Measurements from ENCODE around the gene ADPRM.
"Not testable (repeated sequence)": the region's sequence is repeated elsewhere in the genome, so short reads cannot be mapped to it uniquely, and the experiment has no call there.

Gene ADPRM

GRCh38 chr17:10702574-10702973, 5.2 kb downstream of the ADPRM start:
- no peak for DNase-seq

GRCh38 chr17:10705727-10706126, 8.3 kb downstream of the ADPRM start:
- DNase-seq: no peak

GRCh38 chr17:10713318-10713717, 15.9 kb downstream of the ADPRM start:
- no peak for DNase-seq

- no peak for DNase-seq
Observed at GRCh38 chr17:10716218-10716617, 18.8 kb downstream of the ADPRM start.

- no peak for DNase-seq
Observed at GRCh38 chr17:10718547-10718946, 21.2 kb downstream of the ADPRM start.

- DNase-seq: no peak
Observed at GRCh38 chr17:10724546-10725195, 27.3 kb downstream of the ADPRM start.

GRCh38 chr17:10725262-10725661, 27.9 kb downstream of the ADPRM start:
- no peak for DNase-seq

GRCh38 chr17:10726196-10726595, 28.8 kb downstream of the ADPRM start:
- DNase-seq: no peak

- no peak for DNase-seq
Observed at GRCh38 chr17:10727192-10727591, 29.8 kb downstream of the ADPRM start.

GRCh38 chr17:10728331-10728892, 31.0 kb downstream of the ADPRM start:
- no peak for DNase-seq

GRCh38 chr17:10729334-10730193, 32.2 kb downstream of the ADPRM start, which contains the start of gene TMEM220:
TSS of gene TMEM220 (minus strand) at chr17:10730023. CDS start at chr17:10729851, 172 bp downstream.
- DNase-seq: peak; percentile 49 to 74

- not testable (repeated sequence) for DNase-seq
Observed at GRCh38 chr17:10730247-10730646, 32.9 kb downstream of the ADPRM start.

GRCh38 chr17:10731408-10731879, 34.0 kb downstream of the ADPRM start:
- DNase-seq: no peak

GRCh38 chr17:10732121-10732520, 34.7 kb downstream of the ADPRM start:
- DNase-seq: not testable (repeated sequence)

GRCh38 chr17:10733666-10734065, 36.3 kb downstream of the ADPRM start:
- DNase-seq: no peak

- no peak for DNase-seq
Observed at GRCh38 chr17:10735251-10735650, 37.9 kb downstream of the ADPRM start.

- no peak for DNase-seq
Observed at GRCh38 chr17:10735821-10736220, 38.4 kb downstream of the ADPRM start.

GRCh38 chr17:10737168-10737622, 39.8 kb downstream of the ADPRM start:
- DNase-seq: peak in 1 of 2 experiments; percentile 61

- DNase-seq: no peak
Observed at GRCh38 chr17:10737736-10738135, 40.3 kb downstream of the ADPRM start.

GRCh38 chr17:10738521-10739258, 41.3 kb downstream of the ADPRM start:
- DNase-seq: no peak

- no peak for DNase-seq
Observed at GRCh38 chr17:10739386-10739785, 42.0 kb downstream of the ADPRM start.

GRCh38 chr17:10741416-10742135, 44.2 kb downstream of the ADPRM start:
- no peak for DNase-seq

All from SW 1271 (cell line).